OCI-LY3 (cell line): ENCODE measurements around the gene SOCS7.

Experiments used
- H2AFZ ChIP-seq: fragments of 200-600, 300-600 bp; shearing (Covaris generic); 2 replicates; pipeline ENCODE4 v1.6.0; 2014; ENCODE audit warnings: antibody characterized with exemption, low read depth, low read length
- H3K27ac ChIP-seq: fragments of 200-600, 300-600 bp; sonication (generic); 2 replicates; pipeline ENCODE4 v1.5.1; 2014; ENCODE audit warnings: mild to moderate bottlenecking, low read length, moderate library complexity, mixed read lengths
- H3K27me3 ChIP-seq: fragments of 200-600, 300-600 bp; sonication (generic); 2 replicates; pipeline ENCODE4 v1.6.1; 2014; ENCODE audit warnings: low read depth, low read length, mixed read lengths
- H3K36me3 ChIP-seq: fragments of 200-600, 300-600 bp; sonication (generic); replicated peaks from 2 replicates; pipeline ENCODE3; 2014; ENCODE audit warnings: low read depth, low read length, mixed read lengths
- H3K4me1 ChIP-seq: fragments of 300-600, 200-600 bp; sonication (generic); 2 replicates; pipeline ENCODE4 v1.6.1; 2014; ENCODE audit warnings: low read length, mixed read lengths
- H3K4me2 ChIP-seq: fragments of 200-600, 300-600 bp; sonication (generic); 2 replicates; pipeline ENCODE4 v1.6.1; 2014; ENCODE audit warnings: low read length, mixed read lengths
- H3K4me3 ChIP-seq: fragments of 300-600, 200-600 bp; sonication (generic); 2 replicates; pipeline ENCODE4 v1.5.1; 2014; ENCODE audit warnings: antibody characterized with exemption, mild to moderate bottlenecking, low read length, moderate library complexity
- H3K79me2 ChIP-seq: fragments of 300-600, 200-600 bp; shearing (Covaris generic); 2 replicates; pipeline ENCODE4 v1.6.1; 2014; ENCODE audit warnings: mild to moderate bottlenecking, low read length, mixed read lengths
- H3K9ac ChIP-seq: fragments of 300-600, 200-600 bp; shearing (Covaris generic); 2 replicates; pipeline ENCODE4 v1.6.0; 2014; ENCODE audit warnings: mild to moderate bottlenecking, low read length, moderate library complexity
- H3K9me3 ChIP-seq: fragments of 200-600, 300-600 bp; shearing (Covaris generic); 2 replicates; pipeline ENCODE4 v1.6.1; 2014; ENCODE audit warnings: low read length, mixed read lengths; ENCODE audit not compliant: insufficient read depth
- H4K20me1 ChIP-seq: fragments of 200-600, 300-600 bp; sonication (generic); 2 replicates; pipeline ENCODE4 v1.6.1; 2016; ENCODE audit warnings: low read length, mixed read lengths; ENCODE audit not compliant: insufficient read depth
- CTCF ChIP-seq: fragments of 200-600, 300-600 bp; sonication (generic); IDR thresholded peaks from 2 replicates; pipeline ENCODE4 v1.5.1; 2014; ENCODE audit warnings: antibody characterized with exemption, low read length, low read depth
- EZH2phosphoT487 ChIP-seq: fragments of 200-600 bp; shearing (Covaris generic); IDR thresholded peaks from 2 replicates; pipeline ENCODE4 v1.6.1; 2018; ENCODE audit warnings: antibody characterized with exemption, mixed run types, low read depth

Gene SOCS7

GRCh38 chr17:38329284-38329683, 22.4 kb upstream of the SOCS7 start:
- Histone ChIP-seq H4K20me1 (no peaks in the 10 kb centered on the region), H3K9ac (no peak overlapping the region), H3K27ac (no peak overlapping the region), H3K27me3 (no peaks in the 10 kb centered on the region), H3K36me3 (no peaks in the 10 kb centered on the region), H2AFZ (no peak overlapping the region), H3K4me2 (no peak overlapping the region), H3K79me2 (no peaks in the 10 kb centered on the region), H3K4me3 (no peak overlapping the region), H3K9me3 (no peaks in the 10 kb centered on the region), H3K4me1 (no peaks in the 10 kb centered on the region)
- TF ChIP-seq CTCF (no peak), EZH2phosphoT487 (no peak)

GRCh38 chr17:38329808-38330730, 21.6 kb upstream of the SOCS7 start:
- no peak overlapping the region for H3K9ac ChIP-seq
- no peak overlapping the region for H3K27ac ChIP-seq
- H2AFZ ChIP-seq, result no peak overlapping the region
- H3K9me3 ChIP-seq, result no peaks in the 10 kb centered on the region
- H3K4me2 ChIP-seq, result no peak overlapping the region
- no peaks in the 10 kb centered on the region for H4K20me1 ChIP-seq
- no peaks in the 10 kb centered on the region for H3K36me3 ChIP-seq
- TF ChIP-seq EZH2phosphoT487 (no peak), CTCF (no peak)
- no peaks in the 10 kb centered on the region for H3K27me3 ChIP-seq
- no peaks in the 10 kb centered on the region for H3K79me2 ChIP-seq
- no peak overlapping the region for H3K4me3 ChIP-seq
- H3K4me1 ChIP-seq, result no peaks in the 10 kb centered on the region

GRCh38 chr17:38330941-38331411, 20.7 kb upstream of the SOCS7 start:
- no peaks in the 10 kb centered on the region for H3K36me3 ChIP-seq
- H2AFZ ChIP-seq, result no peak overlapping the region
- no peaks in the 10 kb centered on the region for H3K4me1 ChIP-seq
- H3K27ac ChIP-seq, result no peak overlapping the region
- no peak overlapping the region for H3K4me3 ChIP-seq
- no peak overlapping the region for H3K9ac ChIP-seq
- TF ChIP-seq EZH2phosphoT487 (no peak), CTCF (no peak)
- H3K4me2 ChIP-seq, result no peak overlapping the region
- no peaks in the 10 kb centered on the region for H3K27me3 ChIP-seq
- no peaks in the 10 kb centered on the region for H3K79me2 ChIP-seq
- H4K20me1 ChIP-seq, result no peaks in the 10 kb centered on the region
- H3K9me3 ChIP-seq, result no peaks in the 10 kb centered on the region

GRCh38 chr17:38332735-38333134, 18.9 kb upstream of the SOCS7 start:
- no peaks in the 10 kb centered on the region for H3K9me3 ChIP-seq
- H3K27ac ChIP-seq, result no peak overlapping the region
- H3K4me2 ChIP-seq, result no peak overlapping the region
- TF ChIP-seq CTCF (no peak), EZH2phosphoT487 (no peak)
- no peaks in the 10 kb centered on the region for H3K4me1 ChIP-seq
- H4K20me1 ChIP-seq, result no peaks in the 10 kb centered on the region
- no peak overlapping the region for H3K4me3 ChIP-seq
- H2AFZ ChIP-seq, result no peak overlapping the region
- no peaks in the 10 kb centered on the region for H3K27me3 ChIP-seq
- no peaks in the 10 kb centered on the region for H3K79me2 ChIP-seq
- H3K36me3 ChIP-seq, result no peaks in the 10 kb centered on the region
- H3K9ac ChIP-seq, result no peak overlapping the region
